GM23248 (cell line): ENCODE data around the gene OR2C3.

Source experiments
- EZH2 ChIP-seq: fragments of 200-600 bp; sonication (generic); IDR thresholded peaks from 2 replicates; pipeline ENCODE4 v1.6.1; 2018; ENCODE audit warnings: antibody characterized with exemption, mild to moderate bottlenecking; ENCODE audit not compliant: insufficient read depth, poor library complexity, severe bottlenecking
- EZH2phosphoT487 ChIP-seq: fragments of 200-600 bp; sonication (generic); IDR thresholded peaks from 2 replicates; pipeline ENCODE4 v1.6.1; 2018; ENCODE audit warnings: antibody characterized with exemption, moderate library complexity, mild to moderate bottlenecking, low read depth; ENCODE audit not compliant: insufficient read depth

DNA sequence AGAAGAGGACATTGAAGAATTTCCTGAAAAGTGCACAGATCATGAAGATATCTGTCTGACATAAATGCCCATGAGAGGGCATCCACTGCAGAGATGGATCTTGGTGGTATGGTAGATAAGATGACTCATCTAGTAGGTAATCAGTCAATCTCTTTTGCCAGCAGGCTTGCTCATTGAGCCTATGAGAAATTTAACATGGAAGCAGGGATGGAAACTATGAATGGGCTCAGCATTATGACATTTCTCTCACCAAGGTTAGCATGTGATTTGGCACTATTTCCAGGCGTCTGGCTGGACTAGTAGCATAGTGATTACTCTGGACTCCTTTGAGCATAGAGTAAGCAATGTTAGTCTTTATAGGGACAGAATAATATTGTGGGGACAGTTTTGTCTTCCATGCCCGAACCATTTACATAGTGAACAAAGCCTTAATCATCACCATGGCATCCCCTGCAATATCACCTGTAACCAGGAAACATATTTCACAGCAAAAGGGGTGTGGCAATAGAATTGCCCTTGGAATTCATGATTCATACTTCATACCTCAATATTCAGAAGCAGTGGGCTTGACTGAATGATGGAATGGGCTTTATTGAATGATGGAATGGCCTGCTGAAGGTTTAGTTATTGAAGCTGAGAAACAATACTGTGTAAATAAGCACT is 7.3 kb downstream of the OR2C3 start:
- no peak for TF ChIP-seq EZH2
- no peak for TF ChIP-seq EZH2phosphoT487
